Small intestine (tissue), 7 donors: ENCODE measurements around the gene ZNF500. TPM values are rescaled to one million over a fixed set of nuclear protein-coding genes. Genes with fewer than 3 reads are reported as not detected.

ENCODE experiments used
- DNase-seq, 2 donors: peaks; one replicate each; pipeline versions ENCODE4 v3.0.0 to v3.0.0-alpha.2; 2013
- FAIRE-seq: peaks from 2 replicates; lab custom pipeline; 2012; peaks lifted over from hg19 to GRCh38; lab: Jason Lieb, UNC
- H3K27ac ChIP-seq, 3 donors: one replicate each; pipeline ENCODE4 v1.5.1; 2013; ENCODE audit warnings: low read length in 2 of 3, mild to moderate bottlenecking in 2 of 3, control low read depth in 1 of 3, inconsistent platforms in 1 of 3, low read depth in 1 of 3, moderate library complexity in 1 of 3
- H3K27me3 ChIP-seq, 3 donors: one replicate each; pipeline ENCODE4 v1.6.1; 2013; ENCODE audit warnings: low read length in 3 of 3, inconsistent platforms in 1 of 3; ENCODE audit not compliant: control insufficient read depth in 3 of 3, insufficient read depth in 3 of 3
- H3K36me3 ChIP-seq, 3 donors: one replicate each; pipeline ENCODE4 v1.6.1; 2013; ENCODE audit warnings: low read length in 3 of 3, inconsistent platforms in 1 of 3, low read depth in 1 of 3, mild to moderate bottlenecking in 1 of 3, moderate library complexity in 1 of 3; ENCODE audit not compliant: control insufficient read depth in 3 of 3, insufficient read depth in 2 of 3
- H3K4me1 ChIP-seq, 3 donors: one replicate each; pipeline ENCODE4 v1.6.1; 2013; ENCODE audit warnings: low read length in 2 of 3, inconsistent platforms in 1 of 3, low read depth in 1 of 3, mild to moderate bottlenecking in 1 of 3, moderate library complexity in 1 of 3; ENCODE audit not compliant: control insufficient read depth in 3 of 3, insufficient read depth in 2 of 3
- H3K4me3 ChIP-seq, 3 donors: one replicate each; pipeline ENCODE4 v1.5.1; 2013; ENCODE audit warnings: low read length in 3 of 3, control low read depth in 1 of 3, inconsistent platforms in 1 of 3, low read depth in 1 of 3, mild to moderate bottlenecking in 1 of 3, moderate library complexity in 1 of 3
- H3K9me3 ChIP-seq, 2 donors: one replicate each; pipeline ENCODE4 v1.6.1; 2013; ENCODE audit warnings: low read depth in 1 of 2, low read length in 1 of 2; ENCODE audit not compliant: control insufficient read depth in 2 of 2, insufficient read depth in 1 of 2
- WGBS, 3 donors: extraction: QIAGEN DNeasy Blood & Tissue Kit; methylation state at CpG; one replicate each; pipeline ENCODE4 v1.1.7; 2013; 5-methylcytosine and 5-hydroxymethylcytosine counted together
- polyA plus RNA-seq, 4 donors: library from polyadenylated mRNA; stranded (reverse) in 3 of 4; unstranded in 1 of 4; fragments of 200-250 nt in 3 of 4; fragments of 120-200 nt in 1 of 4; gene quantifications; one replicate each; pipeline versions ENCODE4 v1.2.1 to v1.2.3, GENCODE V29; 2013
- donor health status: healthy with polysubstance abuse.
- donor health status: control.
- donor health status: control.
- donor health status: Bipolar disorder and iron deficiency.
- donor health status: healthy.

The ZNF500 gene
- polyA plus RNA-seq, 4 donors: 2.0 to 11.1 (median 6.6) TPM

DNA sequence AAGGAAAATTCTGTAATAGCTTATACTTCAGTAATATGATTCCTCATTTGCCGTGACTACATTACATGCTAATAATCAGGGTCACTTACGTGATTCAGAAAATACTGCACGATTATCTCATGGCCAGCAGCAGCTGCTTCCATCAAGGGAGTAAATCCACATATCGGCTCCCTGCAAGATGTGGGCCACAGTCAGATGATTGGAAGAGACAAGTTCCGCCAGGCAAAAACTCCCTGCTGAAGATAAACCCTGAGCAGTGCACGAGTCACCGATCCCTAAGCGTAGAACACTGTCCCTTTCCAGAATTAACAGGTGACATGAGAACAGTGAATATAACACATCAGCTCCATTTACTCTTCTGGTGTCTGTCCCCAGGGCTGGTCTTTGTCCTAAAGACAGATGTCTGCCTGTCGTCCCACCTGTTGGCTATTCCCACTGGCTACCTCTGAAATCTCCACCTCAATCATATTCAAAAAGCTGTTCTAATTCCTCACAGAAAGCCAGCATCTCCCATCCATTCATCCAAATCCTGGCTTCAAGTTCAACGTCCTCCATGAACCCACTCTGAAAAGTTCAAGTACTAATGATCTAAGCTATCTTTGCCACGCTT lies 42.2 kb downstream of the ZNF500 start:
- 91 to 97% (median 95%) methylated on average over 11 of the region's 11 CpGs for WGBS, 3 donors
- Histone ChIP-seq H3K27me3 (no peaks in the 10 kb centered on the region), H3K4me1 (no peaks in the 10 kb centered on the region), H3K27ac (no peak overlapping the region), H3K9me3 (no peaks in the 10 kb centered on the region), H3K4me3 (no peak overlapping the region), H3K36me3 (peaks cover 5 to 56% (median 7%) of the 10 kb centered on the region in 3 donors)
- FAIRE-seq (no peak), DNase-seq (no peak)

DNA sequence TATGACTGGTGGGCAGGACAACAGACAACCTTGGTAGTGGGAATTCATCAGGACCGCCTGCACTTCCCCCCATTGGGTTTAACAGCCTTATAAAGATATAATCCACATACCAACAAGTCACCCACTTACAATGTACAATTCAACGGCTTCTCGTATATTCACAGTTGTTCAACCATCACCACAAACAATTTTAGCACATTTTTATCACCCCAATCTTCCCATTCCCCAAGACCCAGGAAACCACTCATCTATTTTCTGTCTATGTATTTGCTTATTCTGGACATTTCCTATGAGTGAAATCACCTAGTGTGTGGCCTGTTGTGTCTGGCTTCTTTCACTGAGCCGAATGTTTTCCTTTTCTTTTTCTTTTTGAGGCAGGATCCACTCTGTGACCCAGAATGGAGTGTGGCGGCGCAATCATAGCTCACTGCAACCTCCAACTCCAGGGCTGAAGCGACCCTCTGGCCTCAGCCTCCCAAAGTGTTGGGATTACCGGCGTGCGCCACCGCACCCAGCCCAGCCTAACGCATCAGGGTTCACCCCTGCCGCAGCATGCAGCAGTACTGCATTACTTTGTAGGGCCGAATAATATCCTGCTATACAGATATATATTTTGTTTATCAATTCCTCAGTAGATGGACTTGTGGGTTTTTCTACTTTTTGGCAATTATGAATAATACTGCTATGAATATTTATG lies 43.7 kb downstream of the ZNF500 start:
- H3K27ac ChIP-seq: no peak overlapping the region
- H3K27me3 ChIP-seq: no peaks in the 10 kb centered on the region
- peaks cover 3 to 56% (median 7%) of the 10 kb centered on the region in 3 donors for H3K36me3 ChIP-seq
- FAIRE-seq (no peak), DNase-seq (no peak)
- H3K9me3 ChIP-seq: no peaks in the 10 kb centered on the region
- H3K4me3 ChIP-seq: no peak overlapping the region
- 94 to 95% (median 94%) methylated on average over 14 of the region's 14 CpGs for WGBS, 3 donors
- H3K4me1 ChIP-seq: no peaks in the 10 kb centered on the region

DNA sequence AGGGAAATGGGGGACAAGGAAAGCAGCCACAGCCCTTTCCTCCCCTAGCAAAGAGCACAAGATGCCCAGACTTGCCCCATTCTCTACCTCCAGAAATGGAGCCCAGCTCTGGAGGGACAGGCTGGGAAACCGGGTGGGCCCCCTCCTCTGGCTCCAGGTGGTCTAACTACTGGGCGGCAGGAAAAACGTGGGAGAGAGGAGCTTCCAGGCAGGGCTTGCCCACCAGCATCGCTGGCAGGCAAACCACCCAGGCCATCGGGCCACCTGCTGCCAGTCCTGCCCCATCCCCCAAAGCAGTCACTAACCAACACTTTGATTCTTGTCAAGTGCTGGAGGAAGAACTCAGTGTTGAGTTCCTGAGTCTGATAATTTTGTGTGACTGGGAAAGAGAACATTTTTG lies 48.5 kb downstream of the ZNF500 start:
- peaks cover 4 to 63% (median 6%) of the 10 kb centered on the region in 3 donors for H3K36me3 ChIP-seq
- H3K27ac ChIP-seq: no peak overlapping the region
- no peaks in the 10 kb centered on the region for H3K9me3 ChIP-seq
- no peaks in the 10 kb centered on the region for H3K27me3 ChIP-seq
- DNase-seq: no peak
- no peaks in the 10 kb centered on the region for H3K4me1 ChIP-seq
- no peak overlapping the region for H3K4me3 ChIP-seq
- 78 to 83% (median 79%) methylated on average over 5 of the region's 5 CpGs for WGBS, 3 donors
- FAIRE-seq: no peak

DNA sequence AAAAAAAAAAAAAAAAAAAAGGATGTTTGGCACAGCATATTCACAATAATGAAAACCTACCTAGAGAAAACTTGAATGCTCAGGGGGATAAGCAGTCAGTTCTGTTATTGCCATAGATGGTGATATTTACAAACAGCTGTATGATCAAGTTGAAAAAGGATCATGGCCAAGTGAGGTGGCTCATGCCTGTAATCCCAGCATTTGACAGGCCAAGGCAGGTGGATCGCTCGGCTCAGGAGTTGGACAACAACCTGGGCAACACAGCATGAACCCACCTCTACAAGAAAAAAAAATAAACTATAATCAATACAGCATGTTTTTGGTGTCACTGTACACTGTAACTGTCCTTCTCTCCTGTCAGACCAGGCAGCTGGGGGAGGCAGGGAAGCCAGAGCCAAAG lies 52.0 kb downstream of the ZNF500 start:
- Histone ChIP-seq H3K4me1 (no peaks in the 10 kb centered on the region), H3K9me3 (no peaks in the 10 kb centered on the region), H3K36me3 (peaks cover 3 to 65% (median 6%) of the 10 kb centered on the region in 3 donors), H3K4me3 (no peak overlapping the region), H3K27ac (no peak overlapping the region), H3K27me3 (no peaks in the 10 kb centered on the region)
- FAIRE-seq (no peak), DNase-seq (no peak)
- WGBS, 3 donors: 91 to 95% (median 94%) methylated on average over 2 of the region's 2 CpGs

DNA sequence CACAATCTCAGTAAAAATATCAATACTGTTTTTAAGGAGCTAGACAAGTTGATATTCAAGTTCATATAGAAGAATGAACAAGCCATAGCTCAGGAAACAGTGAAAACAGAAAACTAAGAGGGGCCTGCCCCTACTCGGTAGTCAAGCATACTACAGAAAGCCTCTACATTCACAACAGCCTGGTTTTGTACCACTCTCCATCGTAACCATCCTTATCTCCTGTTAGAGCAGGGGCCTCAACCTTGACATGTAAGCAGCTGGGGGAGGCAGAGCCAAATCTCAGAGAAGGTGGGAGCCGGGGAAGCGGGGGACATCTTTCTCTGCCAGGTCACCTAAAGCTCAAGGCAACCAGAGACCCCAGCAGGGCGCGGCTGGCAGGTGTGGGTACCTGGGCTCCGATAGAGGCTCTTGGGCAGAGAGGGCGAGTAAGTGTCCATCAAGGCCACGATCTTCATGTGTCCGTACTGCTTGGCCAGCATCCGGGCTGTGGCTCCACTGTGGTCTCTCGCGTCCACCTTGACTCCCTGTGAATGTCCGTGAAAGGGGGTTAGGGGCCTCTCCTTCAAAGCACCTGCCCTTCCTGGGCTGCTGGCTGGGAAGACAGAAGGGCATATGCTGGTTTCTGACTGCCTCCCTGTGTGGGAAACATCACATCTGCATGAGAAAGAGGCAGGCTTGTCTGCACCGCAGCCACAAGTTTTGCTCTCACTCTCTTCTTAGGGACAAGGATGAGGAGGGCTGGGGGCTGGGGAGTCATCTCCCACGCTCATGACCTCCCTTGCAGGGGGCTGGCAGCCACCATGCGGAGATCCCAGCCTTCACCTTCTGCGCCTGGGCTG lies 53.1 kb downstream of the ZNF500 start:
- Histone ChIP-seq H3K4me1 (no peaks in the 10 kb centered on the region), H3K9me3 (no peaks in the 10 kb centered on the region), H3K4me3 (no peak overlapping the region), H3K36me3 (peaks cover 3 to 63% (median 6%) of the 10 kb centered on the region in 3 donors), H3K27me3 (no peaks in the 10 kb centered on the region), H3K27ac (no peak overlapping the region)
- WGBS, 3 donors: 90 to 93% (median 91%) methylated on average over 18 of the region's 18 CpGs
- no peak for FAIRE-seq
- no peak for DNase-seq

DNA sequence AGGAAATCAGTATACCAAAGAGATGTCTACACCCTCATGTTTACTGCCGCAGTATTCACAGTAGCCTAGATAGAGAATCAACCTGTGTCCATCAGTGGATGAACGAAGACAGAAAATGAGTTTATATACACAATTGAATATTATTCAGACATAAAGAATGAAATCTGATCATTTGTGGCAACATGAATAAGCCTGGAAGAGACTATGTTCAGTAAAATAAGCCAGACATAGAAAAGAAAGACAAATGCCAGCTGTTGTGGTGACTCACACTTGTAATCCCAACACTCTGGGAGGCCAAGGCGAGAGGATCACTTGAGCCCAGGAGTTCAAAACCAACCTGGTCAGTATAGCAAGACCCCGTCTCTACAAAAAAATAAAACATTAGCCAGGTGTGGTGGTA lies 57.5 kb downstream of the ZNF500 start:
- H3K9me3 ChIP-seq: no peaks in the 10 kb centered on the region
- H3K4me1 ChIP-seq: no peaks in the 10 kb centered on the region
- no peak overlapping the region for H3K4me3 ChIP-seq
- no peak overlapping the region for H3K27ac ChIP-seq
- DNase-seq (no peak), FAIRE-seq (no peak)
- H3K27me3 ChIP-seq: no peaks in the 10 kb centered on the region
- WGBS, 3 donors: 95 to 96% (median 96%) methylated on average over 4 of the region's 4 CpGs
- peaks cover 7 to 65% (median 13%) of the 10 kb centered on the region in 3 donors for H3K36me3 ChIP-seq

DNA sequence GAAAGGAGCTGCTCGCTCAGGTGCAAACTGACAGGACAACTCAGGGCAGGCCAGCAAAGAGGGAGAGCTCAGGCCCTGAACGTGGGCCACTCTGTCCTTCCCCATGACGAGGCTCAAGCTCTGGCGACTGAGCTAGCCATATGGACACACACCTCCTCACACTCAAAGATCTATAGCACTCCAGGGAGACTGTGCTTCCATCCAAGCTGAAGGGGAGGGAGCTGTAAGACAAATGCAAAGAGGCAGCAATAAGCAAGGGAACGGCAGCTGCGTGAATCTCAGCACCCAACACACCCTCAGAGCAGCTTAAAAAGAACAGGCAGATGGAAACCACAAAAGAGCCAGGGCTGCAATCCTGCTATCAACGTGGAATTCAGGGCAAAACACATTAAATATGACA lies 60.1 kb downstream of the ZNF500 start:
- no peak for FAIRE-seq
- H3K4me1 ChIP-seq: peaks cover 0 to 11% (median 0%) of the 10 kb centered on the region in 3 donors
- no peak overlapping the region for H3K27ac ChIP-seq
- 89 to 92% (median 91%) methylated on average over 7 of the region's 7 CpGs for WGBS, 3 donors
- H3K4me3 ChIP-seq: no peak overlapping the region
- no peaks in the 10 kb centered on the region for H3K27me3 ChIP-seq
- H3K9me3 ChIP-seq: no peaks in the 10 kb centered on the region
- H3K36me3 ChIP-seq: peaks cover 4 to 69% (median 9%) of the 10 kb centered on the region in 3 donors
- no peak for DNase-seq

DNA sequence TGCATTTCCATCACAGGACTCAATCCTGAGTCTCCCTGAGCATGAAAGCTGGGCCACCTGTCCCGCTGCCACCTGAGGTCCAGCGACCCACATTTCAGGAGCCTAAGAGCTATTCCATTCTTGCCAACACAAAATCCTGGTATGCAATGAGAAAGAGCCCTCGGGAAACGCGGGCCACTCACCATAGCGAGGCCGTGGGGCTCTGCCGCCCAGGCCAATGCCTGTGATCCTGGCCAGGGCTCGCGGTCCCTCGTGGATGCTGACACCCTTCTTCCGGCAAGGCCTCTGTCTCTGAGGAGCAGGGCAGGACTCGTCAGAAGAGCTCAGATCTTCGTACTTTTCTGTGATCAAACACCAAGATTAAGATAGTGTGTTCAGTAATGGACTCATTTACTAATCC lies 62.0 kb downstream of the ZNF500 start:
- Histone ChIP-seq H3K36me3 (peaks cover 4 to 76% (median 11%) of the 10 kb centered on the region in 3 donors), H3K4me3 (no peak overlapping the region), H3K9me3 (no peaks in the 10 kb centered on the region), H3K27ac (no peak overlapping the region), H3K4me1 (peaks cover 0 to 15% (median 0%) of the 10 kb centered on the region in 3 donors), H3K27me3 (no peaks in the 10 kb centered on the region)
- 94 to 97% (median 95%) methylated on average over 14 of the region's 14 CpGs for WGBS, 3 donors
- FAIRE-seq (no peak), DNase-seq (no peak)
